Pulmonary artery endothelial cell (primary cell): ENCODE results near the gene SLC2A6. TPM values are rescaled to one million over a fixed set of nuclear protein-coding genes. Genes with fewer than 3 reads are reported as not detected.

ENCODE experiments used
- DNase-seq: peaks from one replicate; pipeline ENCODE4 v3.0.0-alpha.2; 2011; ENCODE audit warnings: low read depth, low spot score
- total RNA-seq: library from RNA; depleted of rRNA; stranded (reverse); fragments of >200 nt; gene quantifications from 2 replicates; pipeline ENCODE4 v1.2.3, GENCODE V29; 2014

SLC2A6 gene
- total RNA-seq, 1 donor from 2014 or later = 36.0 TPM

DNA sequence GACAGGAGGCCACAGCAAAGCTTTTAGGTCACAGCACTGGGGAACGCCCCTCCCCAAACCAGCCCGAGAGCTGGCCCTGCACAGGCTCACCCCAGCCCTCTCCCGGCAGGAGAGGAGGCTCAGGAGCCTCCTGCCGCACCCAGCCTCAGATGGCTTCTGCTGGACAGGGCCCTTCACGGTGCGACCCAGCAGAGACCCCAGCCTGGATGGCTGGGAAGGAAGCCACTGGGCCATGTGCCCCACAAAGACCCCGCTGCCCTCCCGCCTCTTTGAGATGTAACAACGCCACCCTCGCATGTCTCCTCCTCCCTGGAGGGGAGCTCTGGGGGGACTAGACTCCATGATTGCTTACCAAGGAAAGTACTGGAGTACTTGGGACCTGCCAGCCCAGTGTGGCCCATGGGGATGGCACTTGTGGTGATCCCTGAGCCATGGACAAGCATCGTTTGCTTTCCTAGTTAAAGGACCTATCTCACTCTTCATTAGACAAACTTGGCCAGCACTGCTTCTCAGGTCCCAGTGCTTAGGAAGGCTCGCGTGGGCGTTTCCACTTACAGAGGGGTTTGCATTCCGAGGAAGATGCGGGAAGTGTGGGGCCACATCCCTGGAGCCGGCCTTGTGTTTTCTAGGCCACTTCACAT is 36.8 kb upstream of the SLC2A6 start:
- DNase-seq = no peak

DNA sequence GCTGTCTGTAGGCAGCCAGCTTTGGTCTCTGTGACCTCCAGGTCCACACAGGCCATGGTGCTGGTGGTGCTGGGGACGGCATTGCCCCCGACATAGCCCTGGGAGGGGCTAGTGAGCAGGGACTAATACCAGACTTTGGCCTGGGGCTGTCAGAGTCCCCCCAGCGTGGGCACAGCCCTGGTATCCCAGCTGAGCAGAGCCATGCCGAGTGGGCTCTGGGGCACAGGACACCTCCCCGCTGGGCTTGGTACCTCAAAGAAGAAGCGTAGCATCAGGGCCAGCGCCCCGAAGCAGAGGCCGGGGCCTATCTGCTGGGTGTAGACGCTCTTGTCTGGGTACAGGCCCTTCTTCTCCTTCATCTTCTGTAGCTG is 36.3 kb upstream of the SLC2A6 start:
- no peak for DNase-seq

DNA sequence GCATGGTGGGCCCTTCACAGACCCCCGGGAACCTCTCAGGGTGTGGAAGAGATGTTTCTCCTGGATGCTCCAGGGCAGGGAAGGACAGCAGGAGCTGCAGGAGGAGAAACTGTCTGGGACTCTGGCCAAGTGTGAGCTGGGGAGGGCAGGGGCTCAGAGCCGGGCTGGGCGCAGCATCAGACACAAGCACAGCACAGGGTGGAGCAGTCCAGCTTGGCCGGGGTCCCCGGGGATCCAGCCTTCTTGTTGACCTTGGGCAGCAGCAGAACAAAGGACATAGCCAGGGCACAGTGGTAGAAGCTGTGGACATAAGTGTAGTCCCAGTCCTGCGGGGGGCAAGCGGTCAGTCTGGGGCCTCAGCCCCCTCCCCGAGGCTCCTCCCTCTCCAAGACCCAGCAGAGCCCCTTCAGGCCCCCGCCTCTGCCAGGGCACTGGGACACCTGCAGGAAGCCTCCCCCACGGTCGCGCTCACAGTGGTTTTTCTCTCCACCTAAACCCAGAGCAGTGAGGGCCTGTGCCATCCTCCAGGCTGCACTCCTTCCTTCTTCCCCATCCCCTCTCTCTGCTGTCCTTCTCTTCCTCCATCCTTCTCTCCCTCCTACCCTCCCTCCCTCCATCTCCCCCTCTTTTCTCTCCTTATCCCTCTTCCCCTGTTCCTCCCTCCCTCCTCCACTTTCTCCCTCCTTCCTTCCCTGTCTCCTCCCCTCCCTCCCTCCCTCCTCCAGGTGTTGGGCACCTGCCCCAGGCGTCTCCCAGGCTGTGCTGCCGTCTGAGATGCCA is 35.8 kb upstream of the SLC2A6 start:
- no peak for DNase-seq

DNA sequence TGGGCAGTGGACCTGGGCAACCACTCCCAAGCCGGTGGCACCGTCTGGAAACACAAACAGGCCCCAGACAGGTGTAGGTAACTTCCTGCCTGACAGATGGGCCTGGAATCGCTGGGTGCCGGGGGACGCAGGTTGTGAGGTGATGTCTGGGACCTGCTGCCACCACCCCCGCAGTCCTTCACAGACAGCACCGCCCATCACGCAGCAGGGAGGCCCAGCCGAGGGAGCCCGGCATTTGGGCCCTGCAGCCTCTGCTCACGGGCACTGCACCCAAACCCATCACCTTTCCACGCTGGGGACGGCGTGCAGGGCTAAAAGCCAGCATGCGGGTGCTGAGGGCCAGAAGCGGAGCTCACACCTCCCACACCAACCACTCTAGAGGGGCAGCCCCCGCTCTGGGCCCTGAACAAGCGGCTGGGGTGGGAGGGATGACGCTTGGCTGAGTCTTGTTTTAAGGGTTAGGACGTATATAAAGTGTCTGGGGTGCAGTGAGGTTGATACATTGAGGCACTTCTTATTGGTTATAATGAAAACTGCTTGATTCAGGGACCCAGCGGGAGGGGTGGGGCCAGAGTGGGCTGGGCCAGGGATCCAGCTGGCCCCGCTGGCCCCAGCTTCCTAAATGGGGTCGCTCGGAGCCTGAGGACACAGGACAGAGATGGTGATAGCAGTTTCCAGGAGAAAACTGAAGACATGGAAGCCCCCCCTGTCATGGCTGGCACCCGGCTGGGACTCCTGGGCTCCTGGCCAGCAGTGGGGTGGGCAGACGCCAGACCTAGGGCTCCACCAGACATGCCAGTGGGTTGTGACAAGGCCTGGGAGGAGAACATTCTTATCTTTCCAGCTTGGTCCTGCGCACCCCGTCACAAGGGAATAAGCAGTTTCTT is 34.6 kb upstream of the SLC2A6 start:
- no peak for DNase-seq

DNA sequence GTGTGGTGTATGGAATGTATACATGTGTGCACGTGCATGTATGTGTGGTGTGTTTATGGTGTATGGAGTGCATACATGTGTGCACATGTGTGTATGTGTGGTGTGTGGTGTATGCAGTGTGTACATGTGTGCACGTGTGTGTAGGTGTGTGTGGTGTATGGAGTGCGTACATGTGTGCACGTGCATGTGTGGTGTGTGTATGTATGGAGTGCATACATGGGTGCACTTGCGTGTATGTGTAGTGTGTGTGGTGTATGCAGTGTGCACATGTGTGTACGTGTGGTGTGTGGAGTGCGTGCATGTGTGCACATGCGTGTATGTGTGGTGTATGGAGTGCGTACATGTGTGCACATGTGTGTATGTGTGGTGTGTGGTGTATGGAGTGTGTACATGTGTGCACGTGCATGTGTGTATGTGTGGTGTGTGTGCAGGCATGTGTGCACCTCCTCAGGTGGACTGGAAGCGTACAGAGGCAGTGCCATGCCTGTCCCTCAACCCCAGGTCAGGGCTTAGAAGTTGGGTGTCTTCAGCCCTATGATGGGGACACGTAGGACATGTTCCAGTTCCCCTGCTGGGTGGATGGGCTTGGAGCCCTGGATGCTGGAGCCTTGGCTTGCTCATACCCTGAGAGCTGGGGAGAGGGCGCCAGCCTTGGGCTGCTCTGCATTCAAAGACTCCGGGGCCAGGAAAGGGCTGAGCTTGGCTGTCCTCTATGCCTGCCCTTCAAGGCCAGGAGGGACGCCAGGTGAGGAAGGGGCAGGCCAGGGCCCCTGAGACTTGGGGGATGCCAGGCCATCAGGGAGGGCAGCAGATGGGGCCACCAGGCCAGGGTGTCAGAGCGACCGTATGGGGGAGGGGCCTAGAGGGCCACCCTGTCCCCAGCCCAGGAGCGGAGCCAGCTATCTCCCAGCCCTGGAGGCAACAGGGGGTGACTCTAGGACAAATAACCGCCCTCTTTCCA is 33.6 kb upstream of the SLC2A6 start:
- no peak for DNase-seq

DNA sequence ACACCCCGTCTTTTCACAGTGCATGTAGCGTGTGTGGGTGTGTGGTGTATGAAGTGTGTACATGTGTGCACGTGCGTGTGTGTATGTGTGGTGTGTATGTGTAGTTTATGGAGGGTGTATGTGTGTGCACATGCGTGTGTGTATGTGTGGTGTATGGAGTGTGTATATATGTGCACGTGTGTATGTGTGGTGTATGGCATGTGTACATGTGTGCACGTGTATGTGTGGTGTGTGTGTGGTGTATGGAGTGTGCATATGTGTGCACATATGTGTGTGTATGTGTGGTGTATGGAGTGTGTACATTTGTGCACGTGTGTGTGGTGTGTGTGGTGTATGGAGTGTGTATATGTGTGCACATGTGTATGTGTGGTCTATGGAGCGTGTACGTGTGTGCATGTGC is 32.7 kb upstream of the SLC2A6 start:
- no peak for DNase-seq

DNA sequence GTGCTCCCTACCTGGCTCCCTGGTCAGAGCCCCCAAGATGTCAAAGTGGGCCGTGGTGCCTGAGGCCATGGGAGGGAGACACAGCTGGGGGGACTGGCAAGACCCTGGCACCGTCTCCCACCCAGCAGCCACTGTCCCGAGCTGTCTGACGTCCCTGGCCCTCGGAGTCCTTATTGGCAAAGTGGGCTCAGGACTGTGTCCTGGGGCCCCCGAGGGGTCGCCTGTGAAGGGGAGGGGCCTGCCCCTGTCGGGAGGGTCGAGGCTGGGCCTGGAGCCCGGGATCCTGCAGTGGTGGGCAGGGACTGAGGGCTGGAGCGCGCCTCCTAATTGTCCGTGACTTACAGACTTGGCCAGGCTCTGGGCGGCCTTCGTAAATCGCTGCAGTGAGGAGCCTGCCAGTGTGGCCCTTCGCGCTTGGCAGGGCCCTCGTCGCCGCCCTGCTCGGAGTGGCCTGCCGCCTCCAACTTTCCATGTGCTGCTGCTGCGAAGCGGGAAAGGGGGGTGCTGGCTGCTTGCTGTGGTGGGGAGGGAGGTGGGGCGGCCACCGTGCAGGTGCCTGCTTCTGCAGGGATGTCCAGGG is 32.1 kb upstream of the SLC2A6 start:
- DNase-seq = no peak

DNA sequence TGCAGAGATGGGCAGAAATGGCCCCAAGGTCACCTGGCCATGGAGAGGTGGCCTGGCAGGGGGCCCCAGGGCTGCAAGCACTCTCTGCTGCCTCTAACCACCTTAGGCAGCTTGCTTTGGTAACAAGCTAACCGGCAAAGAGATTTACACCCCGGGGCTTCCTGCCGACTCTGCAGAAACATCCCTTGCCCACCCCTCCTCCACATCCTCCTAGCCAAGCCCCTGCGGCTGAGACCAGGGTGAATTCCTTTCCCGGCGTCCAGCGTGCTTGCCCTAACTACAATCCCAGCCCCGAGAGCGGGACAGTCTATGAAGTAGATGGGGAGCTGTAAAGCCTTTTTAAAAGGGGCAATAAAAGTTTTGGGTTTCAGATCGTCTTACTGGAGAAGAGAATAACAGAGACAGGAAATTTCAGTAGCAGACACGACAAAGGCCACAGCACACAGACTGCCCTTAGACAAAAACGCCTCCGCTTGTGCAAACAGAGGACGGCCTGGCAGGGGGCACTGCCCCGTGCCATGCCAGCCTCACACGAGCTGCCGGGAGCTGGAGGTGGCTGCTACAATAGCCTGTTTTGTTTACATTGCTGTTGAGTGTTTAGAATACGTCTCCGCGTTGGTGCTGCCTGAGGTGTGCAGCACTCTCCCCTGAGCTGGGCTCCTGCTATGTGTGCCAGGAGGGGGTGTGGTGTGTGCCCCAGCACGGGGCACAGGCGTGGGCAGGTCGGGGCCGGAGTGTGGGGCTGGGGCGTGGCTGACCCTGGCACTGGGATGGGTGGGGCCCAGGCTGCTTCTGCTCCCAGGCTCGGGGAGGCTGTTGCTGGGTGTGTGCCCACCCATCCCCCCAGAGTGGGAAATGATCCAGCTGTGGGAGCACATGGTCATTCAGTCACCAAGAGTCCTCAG is 30.5 kb upstream of the SLC2A6 start:
- no peak for DNase-seq

DNA sequence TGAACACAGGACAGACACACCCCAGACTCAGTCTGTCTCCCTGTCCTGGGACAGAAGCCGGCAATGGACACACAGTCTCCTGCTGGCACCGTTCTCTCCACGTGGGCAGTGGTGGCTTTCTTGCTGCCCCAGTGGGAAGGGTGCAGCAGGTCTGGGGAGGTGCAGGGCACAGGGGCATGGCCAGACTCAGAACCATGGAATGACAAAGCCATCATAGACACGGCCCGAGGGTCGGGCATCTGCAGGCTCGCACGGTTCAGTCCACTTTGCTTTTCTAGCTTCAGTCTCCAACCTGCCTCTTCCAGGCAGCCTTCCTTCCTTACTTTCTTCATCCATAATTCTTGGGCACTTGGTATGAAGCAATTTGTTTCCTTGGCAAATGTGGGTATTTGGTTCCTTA is 29.1 kb upstream of the SLC2A6 start:
- no peak for DNase-seq

DNA sequence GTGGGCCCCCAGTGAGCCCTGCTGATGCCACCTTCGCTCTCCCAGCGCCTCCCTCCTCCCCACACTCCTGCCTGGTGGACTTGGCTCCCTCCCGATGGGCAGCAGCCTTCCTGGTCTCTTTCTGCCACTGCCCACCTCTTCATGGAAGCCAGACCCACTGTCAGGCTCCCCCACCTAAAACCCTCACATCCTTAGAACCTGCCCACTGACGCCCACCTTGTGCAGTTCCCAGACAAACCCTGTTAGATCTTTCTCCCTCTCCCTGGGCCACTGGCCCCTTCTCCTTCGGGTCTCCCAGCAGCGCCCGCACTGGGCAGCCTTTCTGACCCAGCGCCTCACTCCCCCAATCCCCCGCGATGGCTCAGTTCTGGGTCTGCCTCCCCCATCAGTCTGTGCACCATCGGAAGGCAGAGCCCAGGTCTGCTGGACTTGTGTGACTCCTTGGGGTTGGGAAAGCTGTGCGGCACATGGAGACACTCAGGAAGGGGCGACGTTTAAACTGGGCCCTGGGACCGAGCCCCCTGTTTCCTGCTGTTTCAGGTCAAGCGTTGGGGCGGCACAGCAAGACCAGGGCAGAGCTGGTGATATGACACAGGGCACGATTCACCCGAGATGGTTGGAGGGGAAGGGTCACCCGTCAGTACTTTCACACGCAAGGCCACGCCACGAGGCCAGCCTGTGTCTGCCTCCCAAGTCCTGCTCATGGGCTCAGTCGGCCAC is 28.5 kb upstream of the SLC2A6 start:
- no peak for DNase-seq

DNA sequence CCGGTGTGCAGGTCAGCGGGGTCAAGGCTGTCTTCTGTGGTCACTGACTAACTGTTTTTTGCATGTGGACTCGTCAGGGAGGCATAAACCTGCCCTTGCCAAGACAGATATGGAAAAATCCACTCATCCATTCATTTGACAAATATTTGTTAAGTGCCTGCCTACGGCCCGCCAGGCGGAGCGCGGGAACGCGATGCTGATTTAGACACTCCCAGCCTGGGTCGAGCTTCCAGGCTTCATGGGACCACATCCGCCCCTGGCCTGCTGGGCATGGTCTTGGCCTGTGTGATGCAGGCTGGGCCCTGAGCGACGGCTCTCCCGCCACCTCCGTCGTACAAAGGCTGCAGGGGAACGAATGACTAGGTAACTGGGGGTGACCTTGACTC is 27.7 kb upstream of the SLC2A6 start:
- DNase-seq = no peak

DNA sequence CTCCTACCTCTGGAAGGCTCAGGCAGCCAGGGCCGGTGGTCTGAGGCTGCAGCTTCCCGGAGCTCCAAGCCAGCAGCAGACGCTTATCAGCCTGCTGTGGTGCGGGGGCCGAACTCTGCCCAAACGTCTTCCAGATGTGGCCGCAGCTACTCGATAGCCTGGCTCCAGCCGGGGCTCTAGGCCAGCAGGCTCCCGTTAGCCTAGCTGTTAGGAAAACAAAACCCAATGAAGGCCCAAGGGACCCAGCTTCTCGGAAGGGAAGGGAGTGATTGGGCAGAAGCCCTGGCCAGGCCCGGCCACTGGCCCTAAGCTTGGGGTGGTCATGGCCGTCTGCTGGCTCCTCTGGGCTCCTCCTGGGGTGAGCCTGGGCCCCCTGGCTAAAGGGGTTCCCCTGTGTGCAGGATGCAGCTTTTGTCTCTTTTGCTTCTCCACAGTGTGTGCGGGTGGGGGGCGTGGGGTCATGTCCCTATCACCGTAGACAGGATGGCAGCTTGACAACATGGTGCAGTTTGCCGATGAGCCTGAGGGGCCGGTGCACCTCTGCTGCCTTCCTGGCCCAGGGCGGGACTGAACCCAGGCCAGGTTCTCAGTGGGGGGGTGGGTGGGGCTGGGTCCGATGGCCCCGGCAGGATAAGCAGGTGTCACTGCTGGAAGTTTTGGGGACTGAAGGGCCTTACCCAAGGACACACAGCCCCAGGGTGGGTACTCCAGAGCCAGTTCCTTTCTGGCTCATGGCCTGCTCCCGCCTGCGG is 27.2 kb upstream of the SLC2A6 start:
- no peak for DNase-seq

DNA sequence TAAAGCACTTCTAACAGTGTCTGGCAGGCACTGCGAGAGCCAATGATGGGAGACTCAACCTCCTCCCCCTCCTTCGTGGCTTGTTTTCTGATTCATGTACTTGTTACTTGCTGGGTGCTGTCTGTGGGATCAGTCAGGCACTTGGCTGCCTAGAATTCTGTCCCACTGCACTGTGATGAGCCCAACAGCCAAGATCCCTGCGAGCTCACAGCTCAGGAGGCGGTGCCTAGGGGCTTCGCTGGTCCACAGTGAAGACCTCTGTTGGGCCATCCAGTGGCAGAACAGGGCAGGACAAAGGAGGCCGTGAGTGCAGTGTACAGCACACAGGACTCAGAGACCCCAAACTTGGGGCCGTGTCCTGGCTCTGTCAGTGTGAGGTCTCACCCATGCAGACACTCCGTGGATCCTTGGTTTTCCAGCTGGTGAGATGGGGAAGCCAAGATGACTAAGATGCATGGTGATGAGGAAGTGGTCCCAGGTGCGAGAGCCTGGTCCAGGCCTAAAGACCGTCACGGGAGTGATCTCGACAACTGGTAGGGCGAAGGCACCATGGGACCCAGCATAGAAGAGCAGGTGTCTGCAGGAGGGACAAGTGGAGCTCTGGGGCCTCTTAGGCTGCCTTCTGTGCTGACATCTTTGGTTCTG is 26.4 kb upstream of the SLC2A6 start:
- no peak for DNase-seq

DNA sequence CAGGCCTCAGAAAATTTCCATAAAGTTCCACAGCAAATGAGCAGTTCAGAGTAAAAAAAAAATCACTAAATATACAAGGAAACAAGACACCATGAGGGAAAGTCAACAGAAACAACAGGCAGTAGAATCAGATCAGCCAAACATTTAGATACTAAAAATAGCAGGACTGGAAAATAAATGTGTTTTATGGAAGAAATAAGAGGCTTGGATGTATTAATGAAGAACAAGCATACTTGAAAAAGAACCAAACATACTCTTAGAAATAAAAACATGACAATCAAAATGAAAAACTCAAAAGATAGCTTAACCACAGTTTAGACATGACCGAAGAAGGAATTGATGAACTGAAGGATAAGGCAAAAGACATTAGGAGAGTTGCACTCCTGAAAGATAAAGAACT is 23.2 kb upstream of the SLC2A6 start:
- DNase-seq = no peak

DNA sequence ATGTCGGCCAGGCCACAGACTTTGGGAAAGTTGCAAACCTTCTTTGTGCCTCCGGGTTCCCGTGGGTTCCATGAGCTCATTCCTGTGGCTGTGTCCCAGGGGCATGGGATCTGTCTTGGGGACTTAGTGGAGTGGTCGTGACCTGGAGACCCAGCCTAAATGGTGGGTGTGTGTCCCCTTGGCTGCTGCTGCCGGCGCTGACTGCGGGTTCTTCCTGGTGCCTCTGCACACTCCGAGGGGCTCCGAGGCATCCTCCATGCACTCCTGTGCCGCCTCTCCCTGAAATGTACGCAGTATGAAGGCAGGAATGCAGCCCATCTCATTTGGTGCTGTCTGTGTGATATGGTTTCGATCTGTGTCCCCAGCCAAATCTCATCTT is 21.0 kb upstream of the SLC2A6 start:
- no peak for DNase-seq

DNA sequence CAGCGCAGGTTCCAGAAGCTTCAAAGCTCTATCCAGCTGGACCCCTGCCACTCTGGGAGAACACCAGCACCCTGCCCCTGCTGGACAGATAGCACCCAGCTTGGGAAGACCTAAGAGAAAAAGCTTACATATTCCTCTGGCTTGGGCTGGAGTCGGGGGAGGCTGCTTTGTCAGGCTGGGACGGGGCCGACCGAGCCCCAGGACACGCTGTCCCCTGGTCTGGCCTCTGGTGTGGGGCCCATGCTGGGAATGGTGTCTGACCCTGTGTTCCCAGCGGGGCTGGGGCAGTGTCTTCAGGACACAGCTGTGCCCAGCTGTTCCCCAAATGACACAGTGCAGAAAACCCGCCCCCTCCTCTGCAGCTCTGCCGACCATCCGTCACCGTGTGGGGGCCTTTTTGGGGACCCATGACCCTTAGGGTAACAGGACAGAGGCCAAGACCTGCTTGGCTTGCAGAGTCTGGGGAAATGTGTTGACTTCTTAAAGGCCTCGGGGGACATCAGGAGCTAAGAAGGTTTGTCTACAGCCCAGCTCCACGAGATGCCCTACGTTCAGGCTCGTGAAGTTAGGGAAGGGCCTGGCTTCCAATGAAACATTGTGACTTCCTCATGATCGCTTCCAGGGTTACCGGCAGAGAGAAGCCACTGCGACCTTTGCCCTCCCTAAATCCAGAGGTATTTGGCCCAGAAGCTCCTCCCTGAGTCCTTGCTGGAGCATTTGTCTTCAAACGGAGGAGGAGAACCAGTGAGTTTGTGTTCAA is 20.4 kb upstream of the SLC2A6 start:
- no peak for DNase-seq
